Measurements from ENCODE around the gene INPP4B.
"Not testable (repeated sequence)": the region's sequence is repeated elsewhere in the genome, so short reads cannot be mapped to it uniquely, and the experiment has no call there.

INPP4B gene

DNA sequence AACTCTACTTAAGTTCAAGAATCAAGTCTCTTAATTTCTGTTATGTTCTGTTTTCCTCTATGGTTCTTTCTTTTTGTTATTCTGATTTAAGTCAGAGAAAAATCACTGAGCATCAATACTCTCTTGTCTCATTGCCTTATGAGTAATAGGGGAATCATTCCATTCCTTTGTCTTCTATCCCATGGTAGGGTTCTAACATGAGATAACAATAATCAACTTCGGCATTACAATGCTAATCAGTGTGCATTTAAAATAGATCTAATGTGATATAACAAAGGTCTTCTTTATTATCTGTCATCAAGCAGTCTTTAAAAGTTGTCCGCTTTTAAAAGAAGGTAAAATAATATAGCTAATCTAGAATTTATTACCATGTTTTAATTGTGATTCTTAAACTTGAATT is 762.8 kb downstream of the INPP4B start:
- no peak for TF ChIP-seq CTCF (IDR thresholded peaks at IDR 0.05; ENCODE audit: extremely low read depth, missing control alignments)
- DNase-seq (ENCODE audit: low spot score), result no peak

DNA sequence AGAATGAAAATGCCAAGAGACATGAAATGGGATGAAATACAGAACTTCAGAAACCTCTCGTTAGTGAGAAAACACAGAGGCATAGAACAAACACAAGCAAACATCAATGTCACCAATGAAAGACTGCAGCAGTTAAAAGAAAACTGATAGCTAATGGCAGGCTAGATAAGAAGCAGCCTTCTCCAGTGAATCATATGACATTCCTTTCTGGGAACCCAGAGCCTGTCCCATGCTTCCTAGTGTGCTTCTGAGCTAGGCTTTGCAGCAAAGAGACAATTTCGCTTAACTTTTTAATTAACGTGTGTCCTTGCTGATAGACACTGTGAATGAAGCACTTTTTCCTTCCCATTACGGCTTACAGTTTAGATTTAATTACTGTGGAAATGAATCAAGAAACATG is 765.1 kb downstream of the INPP4B start:
- no peak for TF ChIP-seq CTCF (IDR thresholded peaks at IDR 0.05; ENCODE audit: extremely low read depth, missing control alignments)

DNA sequence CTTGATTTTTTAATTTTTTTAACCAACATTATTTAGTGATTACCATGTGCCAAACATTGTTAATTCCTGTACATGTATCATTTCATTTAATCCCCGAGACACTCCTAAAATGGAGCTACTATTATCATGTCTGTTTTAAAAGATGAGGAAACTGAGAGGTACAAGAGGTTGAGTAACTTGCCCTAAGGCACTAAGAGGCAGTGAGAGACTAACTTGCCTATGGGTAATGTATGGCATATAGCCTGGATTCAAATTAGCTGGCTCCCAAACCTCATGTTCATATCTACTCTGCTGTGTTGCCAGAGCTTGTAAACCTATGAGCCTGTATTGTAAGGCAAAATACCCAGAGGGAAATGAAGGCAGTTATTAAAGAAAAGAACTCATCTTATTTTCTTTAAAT is 766.1 kb downstream of the INPP4B start:
- no peak for TF ChIP-seq CTCF (IDR thresholded peaks at IDR 0.05; ENCODE audit: extremely low read depth, missing control alignments)
- no peak for DNase-seq (ENCODE audit: low spot score)

More for the DNA sequence above, 765.1 kb downstream of the INPP4B start:
- no peak for DNase-seq (ENCODE audit: low spot score)

DNA sequence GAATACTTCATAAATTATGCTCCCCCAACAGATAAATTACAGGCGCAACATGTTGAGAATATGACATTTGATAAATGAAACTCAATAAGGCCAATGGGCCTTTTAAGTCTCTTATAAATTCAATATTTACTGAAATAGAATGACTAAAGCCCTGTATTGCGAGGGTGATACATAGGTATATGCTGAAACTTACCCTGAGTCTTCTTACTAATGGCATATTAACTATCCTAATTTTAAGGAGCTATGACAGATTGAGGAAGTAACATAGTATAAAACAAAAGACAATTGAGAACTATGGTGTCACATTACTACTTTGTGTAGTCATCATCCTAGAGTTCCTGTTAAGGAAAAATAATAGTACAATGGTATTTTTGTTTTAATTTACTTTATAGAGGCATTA is 769.1 kb downstream of the INPP4B start:
- no peak for TF ChIP-seq CTCF (IDR thresholded peaks at IDR 0.05; ENCODE audit: extremely low read depth, missing control alignments)
- DNase-seq (ENCODE audit: low spot score), result no peak

- DNase-seq (ENCODE audit: low spot score), result not testable (repeated sequence)
Observed at GRCh38 chr4:142068304-142068703, 777.8 kb downstream of the INPP4B start.

GRCh38 chr4:142066562-142066961 is 779.5 kb downstream of the INPP4B start:
- not testable (repeated sequence) for DNase-seq (ENCODE audit: low spot score)

GRCh38 chr4:142065086-142065647 is 780.9 kb downstream of the INPP4B start:
- no peak for TF ChIP-seq CTCF (IDR thresholded peaks at IDR 0.05; ENCODE audit: extremely low read depth, missing control alignments)
- DNase-seq (ENCODE audit: low spot score), result no peak

DNA sequence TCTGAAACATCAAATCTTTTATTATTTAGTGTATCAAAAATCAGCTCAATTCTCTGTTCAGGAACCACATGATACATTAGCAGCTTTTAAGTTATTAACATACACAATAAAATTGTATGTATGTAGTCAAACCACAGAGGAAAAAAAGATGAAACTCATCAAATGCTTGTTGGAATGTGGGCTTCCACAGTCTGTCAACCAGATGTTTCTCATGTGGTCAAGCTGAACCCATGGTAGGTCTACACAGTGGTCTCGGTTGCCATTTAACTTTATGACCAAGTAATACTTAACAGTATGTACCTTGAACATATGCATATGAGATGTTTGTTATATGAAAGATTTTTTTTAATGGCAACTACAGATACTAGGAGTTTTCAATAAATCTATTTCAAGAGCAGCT is 781.9 kb downstream of the INPP4B start:
- no peak for TF ChIP-seq CTCF (IDR thresholded peaks at IDR 0.05; ENCODE audit: extremely low read depth, missing control alignments)
- no peak for DNase-seq (ENCODE audit: low spot score)

- no peak for DNase-seq (ENCODE audit: low spot score)
- no peak for TF ChIP-seq CTCF (IDR thresholded peaks at IDR 0.05; ENCODE audit: extremely low read depth, missing control alignments)
Observed at GRCh38 chr4:142045996-142046395, 800.1 kb downstream of the INPP4B start.

All from GM20000 (cell line).